ENCODE results near the gene PPM1H. TPM values are rescaled to one million over a fixed set of nuclear protein-coding genes. Genes with fewer than 3 reads are reported as not detected.
"Not testable (repeated sequence)": the region's sequence is repeated elsewhere in the genome, so short reads cannot be mapped to it uniquely, and the experiment has no call there.

The PPM1H gene
- total RNA-seq, 2 donors from 2014 or later: 27.0 to 46.9 TPM

DNA sequence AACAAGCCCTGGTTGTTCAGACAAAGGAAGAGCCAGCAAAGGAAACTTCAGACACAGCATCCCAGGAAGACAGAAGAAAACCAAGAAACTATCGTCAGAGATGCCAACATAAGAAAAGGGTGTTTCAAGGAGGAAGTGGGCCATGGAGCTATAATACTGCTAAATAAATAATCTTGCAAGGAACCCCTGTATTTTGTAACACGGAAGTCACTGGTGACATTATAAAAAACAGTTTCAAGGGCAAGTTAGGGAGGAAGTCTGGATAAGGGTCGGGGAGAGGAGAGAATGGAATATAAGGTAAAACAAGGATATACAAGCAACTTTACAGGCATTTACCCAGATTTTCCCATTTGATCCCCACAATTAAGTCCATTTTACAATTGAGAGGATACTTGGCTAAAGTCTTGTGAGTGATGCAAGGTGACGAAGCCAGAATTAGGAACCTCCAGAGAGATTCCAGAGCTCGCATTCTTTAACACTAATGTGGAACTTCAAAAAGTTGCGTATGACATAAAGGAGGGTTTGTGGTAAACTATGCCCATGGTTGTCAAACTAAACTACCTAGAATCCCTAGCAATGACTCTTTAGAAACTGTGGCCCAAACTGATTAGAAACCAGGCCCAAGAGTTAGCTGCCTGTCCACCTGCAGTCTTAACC, 46.4 kb downstream of the PPM1H start:
- TF ChIP-seq POLR2A (IDR thresholded peaks at IDR 0.05): no peak
- no peak for TF ChIP-seq POLR2AphosphoS5 (IDR thresholded peaks at IDR 0.05)
- TF ChIP-seq, protein P1, sequence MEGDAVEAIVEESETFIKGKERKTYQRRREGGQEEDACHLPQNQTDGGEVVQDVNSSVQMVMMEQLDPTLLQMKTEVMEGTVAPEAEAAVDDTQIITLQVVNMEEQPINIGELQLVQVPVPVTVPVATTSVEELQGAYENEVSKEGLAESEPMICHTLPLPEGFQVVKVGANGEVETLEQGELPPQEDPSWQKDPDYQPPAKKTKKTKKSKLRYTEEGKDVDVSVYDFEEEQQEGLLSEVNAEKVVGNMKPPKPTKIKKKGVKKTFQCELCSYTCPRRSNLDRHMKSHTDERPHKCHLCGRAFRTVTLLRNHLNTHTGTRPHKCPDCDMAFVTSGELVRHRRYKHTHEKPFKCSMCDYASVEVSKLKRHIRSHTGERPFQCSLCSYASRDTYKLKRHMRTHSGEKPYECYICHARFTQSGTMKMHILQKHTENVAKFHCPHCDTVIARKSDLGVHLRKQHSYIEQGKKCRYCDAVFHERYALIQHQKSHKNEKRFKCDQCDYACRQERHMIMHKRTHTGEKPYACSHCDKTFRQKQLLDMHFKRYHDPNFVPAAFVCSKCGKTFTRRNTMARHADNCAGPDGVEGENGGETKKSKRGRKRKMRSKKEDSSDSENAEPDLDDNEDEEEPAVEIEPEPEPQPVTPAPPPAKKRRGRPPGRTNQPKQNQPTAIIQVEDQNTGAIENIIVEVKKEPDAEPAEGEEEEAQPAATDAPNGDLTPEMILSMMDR (IDR thresholded peaks at IDR 0.05): no peak
- Histone ChIP-seq H3K4me3 (no peak overlapping the region), H3K9me3 (no peaks in the 10 kb centered on the region), H3K4me1 (replicated peaks) (no peaks in the 10 kb centered on the region), H3K36me3 (no peaks in the 10 kb centered on the region), H3K27ac (no peak overlapping the region), H3K27me3 (replicated peaks; ENCODE audit: insufficient read depth) (no peaks in the 10 kb centered on the region)
- intact Hi-C loops (cut with DNase I): no loop called here
- WGBS: 89% methylated on average over 6 of the region's 6 CpGs
- no peak for DNase-seq (ENCODE audit: low spot score)

DNA sequence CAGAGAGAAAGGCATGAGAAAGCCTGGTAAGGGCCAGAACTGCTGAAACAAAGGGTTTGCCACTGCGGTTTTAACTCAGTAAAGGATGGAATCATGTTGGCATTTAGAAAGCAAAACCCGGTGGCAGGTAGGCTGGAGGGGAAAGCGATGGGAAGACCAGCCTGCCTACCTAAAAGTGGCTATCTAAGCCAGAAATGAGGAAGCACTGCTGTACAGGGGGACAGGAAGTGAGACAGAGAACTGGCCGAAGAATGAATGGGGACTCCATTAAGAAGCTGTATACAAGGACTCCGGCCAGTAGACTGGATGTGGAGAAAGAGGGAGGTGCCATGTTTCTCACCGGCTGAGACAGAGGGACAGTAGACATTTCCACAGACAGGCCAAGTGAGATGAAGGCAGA, 48.2 kb downstream of the PPM1H start:
- 85% methylated on average over 6 of the region's 6 CpGs for WGBS
- TF ChIP-seq, protein P1 (IDR thresholded peaks at IDR 0.05): no peak
- TF ChIP-seq POLR2A (IDR thresholded peaks at IDR 0.05) (no peak), POLR2AphosphoS5 (IDR thresholded peaks at IDR 0.05) (no peak)
- no peaks in the 10 kb centered on the region for H3K9me3 ChIP-seq
- no peaks in the 10 kb centered on the region for H3K4me1 ChIP-seq (replicated peaks)
- no peaks in the 10 kb centered on the region for H3K36me3 ChIP-seq
- no peak overlapping the region for H3K27ac ChIP-seq
- no peaks in the 10 kb centered on the region for H3K27me3 ChIP-seq (replicated peaks; ENCODE audit: insufficient read depth)
- intact Hi-C loops (cut with DNase I): no loop called here
- no peak for DNase-seq (ENCODE audit: low spot score)
- H3K4me3 ChIP-seq: no peak overlapping the region

GRCh38 chr12:62885242-62885641, 49.7 kb downstream of the PPM1H start:
- Histone ChIP-seq H3K36me3 (no peaks in the 10 kb centered on the region), H3K27ac (no peak overlapping the region), H3K9me3 (no peaks in the 10 kb centered on the region), H3K4me1 (replicated peaks) (no peaks in the 10 kb centered on the region), H3K4me3 (no peak overlapping the region), H3K27me3 (replicated peaks; ENCODE audit: insufficient read depth) (no peaks in the 10 kb centered on the region)
- intact Hi-C loops (cut with DNase I): no loop called here
- DNase-seq (ENCODE audit: low spot score): no peak
- no peak for TF ChIP-seq POLR2A (IDR thresholded peaks at IDR 0.05)
- no peak for TF ChIP-seq POLR2AphosphoS5 (IDR thresholded peaks at IDR 0.05)
- TF ChIP-seq, protein P1 (IDR thresholded peaks at IDR 0.05): no peak

- H3K27me3 ChIP-seq (replicated peaks; ENCODE audit: insufficient read depth); intact Hi-C loops (cut with DNase I); H3K36me3 ChIP-seq; H3K9me3 ChIP-seq; H3K27ac ChIP-seq; H3K4me3 ChIP-seq; H3K4me1 ChIP-seq (replicated peaks); DNase-seq (ENCODE audit: low spot score): not testable (repeated sequence)
- 92% methylated on average over 5 of the region's 5 CpGs for WGBS
Observed at GRCh38 chr12:62884832-62885231, 50.1 kb downstream of the PPM1H start.

DNA sequence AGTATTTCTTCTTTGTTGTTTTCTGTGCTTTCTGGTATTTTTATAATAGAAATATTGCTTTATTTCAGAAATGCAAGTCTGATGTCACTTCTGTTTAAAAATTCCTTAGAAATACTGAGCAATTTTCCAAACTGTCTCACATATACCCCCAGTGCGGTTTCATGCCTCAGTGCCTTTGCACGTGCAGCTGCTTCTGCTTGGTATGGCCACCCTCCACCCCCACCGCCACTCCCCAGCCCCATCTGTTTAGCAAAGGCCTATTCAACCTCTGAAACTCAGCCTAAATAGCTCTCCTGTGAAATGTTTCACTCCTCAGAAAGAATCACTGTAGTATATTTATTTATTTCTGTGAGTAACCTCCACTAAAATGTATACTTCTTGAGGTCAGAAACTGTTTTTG, 52.3 kb downstream of the PPM1H start:
- WGBS: 96% methylated on average over 3 of the region's 3 CpGs
- no peak overlapping the region for H3K4me3 ChIP-seq
- TF ChIP-seq POLR2A (IDR thresholded peaks at IDR 0.05): no peak
- H3K4me1 ChIP-seq (replicated peaks): no peaks in the 10 kb centered on the region
- intact Hi-C loops (cut with DNase I): no loop called here
- H3K27ac ChIP-seq: no peak overlapping the region
- no peaks in the 10 kb centered on the region for H3K27me3 ChIP-seq (replicated peaks; ENCODE audit: insufficient read depth)
- no peaks in the 10 kb centered on the region for H3K9me3 ChIP-seq
- DNase-seq (ENCODE audit: low spot score): no peak
- H3K36me3 ChIP-seq: no peaks in the 10 kb centered on the region

- H3K4me3 ChIP-seq: no peak overlapping the region
- H3K27ac ChIP-seq: no peak overlapping the region
- H3K9me3 ChIP-seq: no peaks in the 10 kb centered on the region
- no peak for TF ChIP-seq POLR2AphosphoS5 (IDR thresholded peaks at IDR 0.05)
- TF ChIP-seq POLR2A (IDR thresholded peaks at IDR 0.05): no peak
- TF ChIP-seq, protein P1 (IDR thresholded peaks at IDR 0.05): no peak
- no peaks in the 10 kb centered on the region for H3K36me3 ChIP-seq
- WGBS: 93% methylated on average over 3 of the region's 3 CpGs
- intact Hi-C loops (cut with DNase I): no loop called here
- H3K4me1 ChIP-seq (replicated peaks): no peaks in the 10 kb centered on the region
- DNase-seq (ENCODE audit: low spot score): no peak
- H3K27me3 ChIP-seq (replicated peaks; ENCODE audit: insufficient read depth): no peaks in the 10 kb centered on the region
Observed at GRCh38 chr12:62882140-62882539, 52.8 kb downstream of the PPM1H start.

Measured in prostate gland (tissue), 2 donors.